Left ventricle myocardium inferior (tissue), 1 donor: ENCODE data around the gene CHD5. TPM values are rescaled to one million over a fixed set of nuclear protein-coding genes. Genes with fewer than 3 reads are reported as not detected.

ENCODE experiments used
- DNase-seq: peaks from one replicate; pipeline ENCODE4 v3.0.0-alpha.2; 2020
- H3K27ac ChIP-seq: fragments of 200-600 bp; replicated peaks from 2 replicates; pipeline ENCODE4 v1.8.0; 2021
- H3K27me3 ChIP-seq: fragments of 200-600 bp; 2 replicates; pipeline ENCODE4 v1.8.0; 2021; ENCODE audit warnings: low read depth
- H3K36me3 ChIP-seq: fragments of 200-600 bp; 2 replicates; pipeline ENCODE4 v1.8.0; 2021
- H3K4me1 ChIP-seq: fragments of 200-600 bp; 2 replicates; pipeline ENCODE4 v1.8.0; 2021
- H3K4me3 ChIP-seq: fragments of 200-600 bp; 2 replicates; pipeline ENCODE4 v1.8.0; 2021; ENCODE audit warnings: mild to moderate bottlenecking, moderate library complexity
- H3K9me3 ChIP-seq: fragments of 200-600 bp; replicated peaks from 2 replicates; pipeline ENCODE4 v1.8.0; 2021
- CTCF ChIP-seq: fragments of 200-600 bp; IDR thresholded peaks from 2 replicates; pipeline ENCODE4 v1.8.0; 2021; ENCODE audit warnings: antibody characterized with exemption, mild to moderate bottlenecking, borderline replicate concordance
- intact Hi-C: fragments of 100-400 bp; cut with micrococcal nuclease; formaldehyde crosslinking; loops from one replicate; pipeline ENCODE4 v1.11.0; 2022
- total RNA-seq: library from RNA; stranded (reverse); fragmentation: NEBNext Ultra II Directional; extraction: Animal tissue kit (Norgen Biotek cat#: 25700); gene quantifications from one replicate; pipeline ENCODE4 v1.2.1, GENCODE V29; 2021
- donor health status: DM: no; HTN: yes; CAD: no; lungs with severe emphysema.

The CHD5 gene
- total RNA-seq, 1 donor from 2014 or later, result 0.19 TPM

GRCh38 chr1:6072774-6073479, 107.2 kb downstream of the CHD5 start:
- intact Hi-C loops, result no loop called here
- H3K27me3 ChIP-seq, result no peaks in the 10 kb centered on the region
- H3K4me1 ChIP-seq, result no peaks in the 10 kb centered on the region
- TF ChIP-seq CTCF, result no peak
- H3K36me3 ChIP-seq, result peaks cover 7% of the 10 kb centered on the region
- H3K9me3 ChIP-seq, result no peaks in the 10 kb centered on the region
- DNase-seq, result no peak
- H3K4me3 ChIP-seq, result no peak overlapping the region
- no peak overlapping the region for H3K27ac ChIP-seq

- no peaks in the 10 kb centered on the region for H3K4me1 ChIP-seq
- H3K27ac ChIP-seq, result no peak overlapping the region
- DNase-seq, result no peak
- intact Hi-C loops, result no loop called here
- H3K4me3 ChIP-seq, result no peak overlapping the region
- no peaks in the 10 kb centered on the region for H3K9me3 ChIP-seq
- no peak for TF ChIP-seq CTCF
- peaks cover 7% of the 10 kb centered on the region for H3K36me3 ChIP-seq
- no peaks in the 10 kb centered on the region for H3K27me3 ChIP-seq
Measured at GRCh38 chr1:6071219-6071618, 108.9 kb downstream of the CHD5 start.

GRCh38 chr1:6070450-6070974, 109.6 kb downstream of the CHD5 start:
- TF ChIP-seq CTCF, result no peak
- Histone ChIP-seq H3K36me3 (peaks cover 7% of the 10 kb centered on the region), H3K27ac (no peak overlapping the region), H3K4me3 (no peak overlapping the region), H3K4me1 (peaks cover 3% of the 10 kb centered on the region), H3K27me3 (no peaks in the 10 kb centered on the region), H3K9me3 (no peaks in the 10 kb centered on the region)
- intact Hi-C loops, result no loop called here
- DNase-seq, result no peak

GRCh38 chr1:6069573-6069972, 110.5 kb downstream of the CHD5 start:
- H3K4me3 ChIP-seq, result no peak overlapping the region
- DNase-seq, result no peak
- no peak overlapping the region for H3K27ac ChIP-seq
- no peaks in the 10 kb centered on the region for H3K9me3 ChIP-seq
- peaks cover 7% of the 10 kb centered on the region for H3K36me3 ChIP-seq
- no peak for TF ChIP-seq CTCF
- intact Hi-C loops, result no loop called here
- H3K4me1 ChIP-seq, result peaks cover 12% of the 10 kb centered on the region
- H3K27me3 ChIP-seq, result no peaks in the 10 kb centered on the region

GRCh38 chr1:6068932-6069331, 111.2 kb downstream of the CHD5 start:
- no peak overlapping the region for H3K27ac ChIP-seq
- no peak for TF ChIP-seq CTCF
- H3K4me3 ChIP-seq, result no peak overlapping the region
- H3K4me1 ChIP-seq, result peaks cover 16% of the 10 kb centered on the region
- peaks cover 3% of the 10 kb centered on the region for H3K36me3 ChIP-seq
- intact Hi-C loops, result no loop called here
- H3K27me3 ChIP-seq, result no peaks in the 10 kb centered on the region
- no peaks in the 10 kb centered on the region for H3K9me3 ChIP-seq
- DNase-seq, result no peak
